HEK293 (cell line): ENCODE results near the gene SLAIN2.
"Not testable (repeated sequence)": the region's sequence is repeated elsewhere in the genome, so short reads cannot be mapped to it uniquely, and the experiment has no call there.

ENCODE experiments used
- CTCF ChIA-PET: fragments of 350-600 bp; formaldehyde crosslinking; extraction: SDS; loops from one replicate; lab custom pipeline; 2021; ENCODE audit warnings: antibody characterized with exemption; lab: Yijun Ruan, JAX
- POLR2A ChIA-PET: fragments of 300-600 bp; formaldehyde crosslinking; extraction: SDS; loops from one replicate; lab custom pipeline; 2020; ENCODE audit warnings: antibody characterized with exemption, inconsistent platforms; lab: Yijun Ruan, JAX
- H3K27ac ChIP-seq: fragments of 200-500 bp; sonication (Bioruptor generic); 2 replicates; pipeline ENCODE4 v1.5.1; 2014; ENCODE audit warnings: low read depth, low read length, control low read depth, inconsistent platforms; ENCODE audit errors: extremely low read depth
- H3K36me3 ChIP-seq, 2 experiments: fragments of 200-500 bp in 1 of 2; sonication (Bioruptor generic) in 1 of 2; 1 replicate in 1 of 2; 2 replicates in 1 of 2; pipeline ENCODE4 v1.5.1; 2014 to 2017; ENCODE audit warnings: inconsistent platforms in 2 of 2, low read length in 2 of 2; ENCODE audit not compliant: control insufficient read depth in 2 of 2, insufficient read depth in 1 of 2
- H3K4me1 ChIP-seq: fragments of 200-500 bp; sonication (Bioruptor generic); 2 replicates; pipeline ENCODE4 v1.5.1; 2014; ENCODE audit warnings: mild to moderate bottlenecking, low read length, inconsistent platforms; ENCODE audit not compliant: control insufficient read depth, insufficient read depth
- H3K4me3 ChIP-seq: 2 replicates; pipeline ENCODE4 v1.5.1; 2011; ENCODE audit warnings: low read depth, mild to moderate bottlenecking, control low read depth, low read length, moderate library complexity
- H3K9me3 ChIP-seq: fragments of 200-500 bp; sonication (Bioruptor generic); 2 replicates; pipeline ENCODE4 v1.5.1; 2014; ENCODE audit warnings: low read depth, low read length, inconsistent platforms; ENCODE audit not compliant: control insufficient read depth, insufficient read depth
- AEBP2 ChIP-seq: fragments of 450-650 bp; formaldehyde crosslinking; IDR thresholded peaks from 2 replicates; pipeline ENCODE4 v1.5.1; 2016; ENCODE audit warnings: missing biosample characterization, missing genetic modification characterization, borderline replicate concordance
- GLI2 ChIP-seq: fragments of 450-650 bp; formaldehyde crosslinking; IDR thresholded peaks from 2 replicates; pipeline ENCODE4; 2017; ENCODE audit warnings: missing biosample characterization, missing genetic modification characterization, low read depth, borderline replicate concordance
- GLI4 ChIP-seq: fragments of 450-650 bp; formaldehyde crosslinking; IDR thresholded peaks from 2 replicates; pipeline ENCODE4 v1.5.1; 2016; ENCODE audit warnings: missing biosample characterization, missing genetic modification characterization
- KLF16 ChIP-seq: fragments of 450-650 bp; formaldehyde crosslinking; IDR thresholded peaks from 2 replicates; pipeline ENCODE4 v1.5.1; 2017; ENCODE audit warnings: missing biosample characterization, missing genetic modification characterization
- REPIN1 ChIP-seq: fragments of 450-650 bp; formaldehyde crosslinking; IDR thresholded peaks from 2 replicates; pipeline ENCODE4 v1.5.1; 2017; ENCODE audit warnings: missing biosample characterization, missing genetic modification characterization, low read depth
- YY2 ChIP-seq: fragments of 450-650 bp; formaldehyde crosslinking; IDR thresholded peaks from 2 replicates; pipeline ENCODE4 v1.5.1; 2016; ENCODE audit warnings: missing biosample characterization, missing genetic modification characterization
- ZBTB1 ChIP-seq: fragments of 450-650 bp; formaldehyde crosslinking; IDR thresholded peaks from 2 replicates; pipeline ENCODE4 v1.5.1; 2016; ENCODE audit warnings: missing biosample characterization, missing genetic modification characterization
- ZBTB7A ChIP-seq: fragments of 450-650 bp; formaldehyde crosslinking; IDR thresholded peaks from 2 replicates; pipeline ENCODE4 v1.5.1; 2016; ENCODE audit warnings: low read depth, missing biosample characterization, missing genetic modification characterization
- ZNF18 ChIP-seq: fragments of 450-650 bp; formaldehyde crosslinking; IDR thresholded peaks from 2 replicates; pipeline ENCODE4 v1.5.1; 2016; ENCODE audit warnings: missing biosample characterization, missing genetic modification characterization
- ZNF26 ChIP-seq: fragments of 450-650 bp; formaldehyde crosslinking; IDR thresholded peaks from 2 replicates; pipeline ENCODE4 v1.5.1; 2016; ENCODE audit warnings: missing biosample characterization, missing genetic modification characterization
- ZNF280D ChIP-seq: fragments of 450-650 bp; formaldehyde crosslinking; IDR thresholded peaks from 2 replicates; pipeline ENCODE4 v1.5.1; 2016; ENCODE audit warnings: missing biosample characterization, missing genetic modification characterization
- ZNF391 ChIP-seq: fragments of 450-650 bp; formaldehyde crosslinking; IDR thresholded peaks from 2 replicates; pipeline ENCODE4 v1.5.1; 2016; ENCODE audit warnings: low read depth, missing biosample characterization, missing genetic modification characterization, borderline replicate concordance
- ZNF423 ChIP-seq: fragments of 450-650 bp; formaldehyde crosslinking; IDR thresholded peaks from 2 replicates; pipeline ENCODE4 v1.5.1; 2016; ENCODE audit warnings: missing biosample characterization, missing genetic modification characterization
- ZNF521 ChIP-seq: fragments of 450-650 bp; formaldehyde crosslinking; IDR thresholded peaks from 2 replicates; pipeline ENCODE4 v1.5.1; 2017; ENCODE audit warnings: missing biosample characterization, mild to moderate bottlenecking, missing genetic modification characterization
- ZNF549 ChIP-seq: fragments of 450-650 bp; IDR thresholded peaks from 2 replicates; pipeline ENCODE4 v1.5.1; 2018; ENCODE audit warnings: missing biosample characterization, missing genetic modification characterization, mild to moderate bottlenecking, inconsistent platforms, moderate library complexity
- ZNF555 ChIP-seq: fragments of 450-650 bp; formaldehyde crosslinking; conservative IDR thresholded peaks from 2 replicates; pipeline ENCODE4 v1.5.1; 2017; ENCODE audit warnings: missing biosample characterization, mild to moderate bottlenecking, missing genetic modification characterization, inconsistent platforms
- ZNF585B ChIP-seq: fragments of 450-650 bp; formaldehyde crosslinking; IDR thresholded peaks from 2 replicates; pipeline ENCODE4 v1.5.1; 2016; ENCODE audit warnings: missing biosample characterization, missing genetic modification characterization
- ZNF776 ChIP-seq: fragments of 450-650 bp; formaldehyde crosslinking; IDR thresholded peaks from 2 replicates; pipeline ENCODE4 v1.5.0; 2017; ENCODE audit warnings: missing biosample characterization, missing genetic modification characterization, borderline replicate concordance
- ZNF843 ChIP-seq: fragments of 450-650 bp; formaldehyde crosslinking; IDR thresholded peaks from 2 replicates; pipeline ENCODE4 v1.5.1; 2016; ENCODE audit warnings: missing biosample characterization, missing genetic modification characterization
- ZSCAN5A ChIP-seq: fragments of 450-650 bp; formaldehyde crosslinking; IDR thresholded peaks from 2 replicates; pipeline ENCODE4 v1.5.1; 2016; ENCODE audit warnings: missing biosample characterization, missing genetic modification characterization

The SLAIN2 gene

GRCh38 chr4:48450740-48451139, 109.4 kb downstream of the SLAIN2 start (continued):
- TF ChIP-seq ZSCAN5A (tag by site-specific recombination), result no peak
- no peak for TF ChIP-seq ZNF843 (tag by site-specific recombination)
- TF ChIP-seq ZNF280D (tag by site-specific recombination), result no peak
- TF ChIP-seq AEBP2 (tag by site-specific recombination), result no peak
- TF ChIP-seq ZNF423, result no peak
- TF ChIP-seq ZBTB1, result no peak
- TF ChIP-seq GLI2 (tag by site-specific recombination), result no peak
- TF ChIP-seq ZNF521 (tag by site-specific recombination), result no peak
- no peak for TF ChIP-seq ZNF549 (tag by site-specific recombination)
- TF ChIP-seq GLI4 (tag by site-specific recombination), result no peak
- TF ChIP-seq, all 188 proteins: peak for 0

- H3K27ac ChIP-seq, CTCF ChIA-PET: not testable (repeated sequence)
Measured at GRCh38 chr4:48451656-48452055, 110.3 kb downstream of the SLAIN2 start.

GRCh38 chr4:48454591-48454990, 113.3 kb downstream of the SLAIN2 start:
- H3K4me1 ChIP-seq, result no peaks in the 10 kb centered on the region
- H3K36me3 ChIP-seq, result no peaks in the 10 kb centered on the region
- H3K4me3 ChIP-seq, result no peak overlapping the region
- H3K27ac ChIP-seq, result no peak overlapping the region
- CTCF ChIA-PET, result no interaction called here
- H3K9me3 ChIP-seq, result no peaks in the 10 kb centered on the region
- POLR2A ChIA-PET, result no interaction called here
- TF ChIP-seq REPIN1 (tag by site-specific recombination) (no peak), KLF16 (no peak), ZNF280D (tag by site-specific recombination) (no peak), ZNF585B (tag by site-specific recombination) (no peak), ZBTB7A (tag by site-specific recombination) (no peak), ZNF18 (no peak), ZNF391 (tag by site-specific recombination) (no peak), YY2 (no peak), ZNF776 (no peak), ZNF423 (no peak), ZNF26 (tag by site-specific recombination) (no peak), ZNF555 (tag by site-specific recombination) (no peak)

More at GRCh38 chr4:48451656-48452055, 110.3 kb downstream of the SLAIN2 start:
- H3K4me3 ChIP-seq, H3K4me1 ChIP-seq, H3K9me3 ChIP-seq, POLR2A ChIA-PET, H3K36me3 ChIP-seq: not testable (repeated sequence)
